Kidney (tissue), 14 donors: ENCODE results near the gene HECTD1. TPM values are rescaled to one million over a fixed set of nuclear protein-coding genes. Genes with fewer than 3 reads are reported as not detected.

Experiments
- DNase-seq, 5 donors: peaks; one replicate each; pipeline ENCODE4 v3.0.0-alpha.2; 2013 to 2020
- FAIRE-seq: peaks from 2 replicates; lab custom pipeline; 2012; peaks lifted over from hg19 to GRCh38; lab: Jason Lieb, UNC
- H3K27ac ChIP-seq, 2 donors: one replicate each; pipeline ENCODE4 v1.7.0; 2013; ENCODE audit warnings: low read depth in 2 of 2, low read length in 2 of 2, inconsistent platforms in 1 of 2
- H3K27me3 ChIP-seq: one replicate; pipeline ENCODE4 v1.7.1; 2013; ENCODE audit warnings: low read length, inconsistent platforms; ENCODE audit not compliant: control insufficient read depth, insufficient read depth
- H3K36me3 ChIP-seq, 3 donors: one replicate each; pipeline versions ENCODE4 v1.7.0 to v1.7.1; 2013; ENCODE audit warnings: low read length in 3 of 3, control low read depth in 1 of 3, inconsistent platforms in 1 of 3; ENCODE audit not compliant: insufficient read depth in 3 of 3, control insufficient read depth in 2 of 3
- H3K4me1 ChIP-seq, 3 donors: one replicate each; pipeline versions ENCODE4 v1.7.0 to v1.7.1; 2013; ENCODE audit warnings: low read length in 3 of 3, inconsistent platforms in 1 of 3, low read depth in 1 of 3; ENCODE audit not compliant: control insufficient read depth in 2 of 3, insufficient read depth in 2 of 3
- H3K4me3 ChIP-seq, 3 donors: one replicate each; pipeline versions ENCODE4 v1.7.0 to v1.8.1; 2013; ENCODE audit warnings: low read length in 3 of 3, control low read depth in 1 of 3, inconsistent platforms in 1 of 3
- H3K9ac ChIP-seq, 3 donors: one replicate each; pipeline versions ENCODE4 v1.7.0 to v1.7.1; 2013; ENCODE audit warnings: low read length in 3 of 3, control low read depth in 1 of 3, inconsistent platforms in 1 of 3
- H3K9me3 ChIP-seq, 3 donors: one replicate each; pipeline versions ENCODE4 v1.7.0 to v1.7.1; 2013; ENCODE audit warnings: low read length in 3 of 3, control low read depth in 1 of 3, inconsistent platforms in 1 of 3; ENCODE audit not compliant: control insufficient read depth in 2 of 3, insufficient read depth in 1 of 3
- intact Hi-C: fragments of 100-400 bp; cut with DNase I; formaldehyde crosslinking; loops from one replicate; pipeline ENCODE4 v1.11.1; 2022
- polyA plus RNA-seq: library from polyadenylated mRNA; stranded (reverse); fragments of 350-450 nt; fragmentation: Illumina TruSeq; extraction: RNeasy Lipid Tissue Mini Kit (QIAGEN cat#74804); gene quantifications from one replicate; pipeline ENCODE4 v1.2.3, GENCODE V29; 2014; ENCODE audit warnings: low read depth, low replicate concordance; ENCODE audit not compliant: insufficient read depth
- total RNA-seq: library from RNA; stranded (reverse); fragmentation: NEBNext Ultra II Directional; extraction: Animal tissue kit (Norgen Biotek cat#: 25700); gene quantifications from one replicate; pipeline ENCODE4 v1.2.1, GENCODE V29; 2021
- TF ChIP-seq, protein P1 (sequence below): IDR thresholded peaks from 3 replicates; pipeline ENCODE4 v1.5.1; 2012; ENCODE audit warnings: mild to moderate bottlenecking, moderate library complexity, borderline replicate concordance; ENCODE audit not compliant: insufficient read depth; ENCODE audit errors: extremely low read depth
- donor health status: control.
- donor health status: control.
- donor health status: control.
- donor health status: control.
- donor health status: control.
- donor health status: DM: yes; HTN: yes; CAD: no.
- donor health status: Normal renal cell carcinoma (clear cell type).

Gene HECTD1
- total and polyA plus RNA-seq, 2 donors from 2014 or later = 35.5 to 164 TPM

DNA sequence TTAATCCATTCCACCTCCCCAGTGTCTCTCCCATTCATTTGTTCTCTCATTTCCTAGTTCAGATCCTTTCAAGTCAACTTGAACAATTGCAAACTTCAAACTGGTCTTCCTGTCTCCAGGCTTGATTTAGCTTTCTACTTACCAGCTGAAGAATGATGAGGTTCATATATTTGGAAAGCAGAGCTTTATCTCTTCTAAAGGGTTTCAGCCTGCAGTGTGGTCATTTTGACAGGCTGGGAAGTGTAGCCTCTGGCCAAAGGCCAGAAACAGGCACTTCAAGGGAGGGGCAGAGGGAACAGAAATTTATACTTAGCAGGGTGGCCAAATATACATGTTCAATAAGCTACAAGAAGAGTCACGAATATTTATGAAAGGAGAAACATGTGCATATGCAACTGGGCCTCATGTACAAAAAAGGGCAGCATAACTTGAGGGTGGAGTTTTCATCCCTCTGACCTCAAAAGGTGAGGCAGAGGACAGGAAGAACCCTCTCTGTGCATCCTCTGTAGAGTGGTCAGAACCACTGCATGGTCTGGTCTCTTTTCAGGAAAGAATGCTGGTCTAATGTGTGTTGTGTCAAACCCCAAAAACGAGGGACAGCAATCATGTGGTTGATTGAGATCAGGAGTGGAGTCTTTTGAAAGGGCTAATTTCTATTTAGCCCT, 34.0 kb upstream of the HECTD1 start:
- FAIRE-seq = no peak
- H3K27me3 ChIP-seq = no peaks in the 10 kb centered on the region
- H3K9me3 ChIP-seq = no peaks in the 10 kb centered on the region
- no peak for DNase-seq
- TF ChIP-seq, protein P1, sequence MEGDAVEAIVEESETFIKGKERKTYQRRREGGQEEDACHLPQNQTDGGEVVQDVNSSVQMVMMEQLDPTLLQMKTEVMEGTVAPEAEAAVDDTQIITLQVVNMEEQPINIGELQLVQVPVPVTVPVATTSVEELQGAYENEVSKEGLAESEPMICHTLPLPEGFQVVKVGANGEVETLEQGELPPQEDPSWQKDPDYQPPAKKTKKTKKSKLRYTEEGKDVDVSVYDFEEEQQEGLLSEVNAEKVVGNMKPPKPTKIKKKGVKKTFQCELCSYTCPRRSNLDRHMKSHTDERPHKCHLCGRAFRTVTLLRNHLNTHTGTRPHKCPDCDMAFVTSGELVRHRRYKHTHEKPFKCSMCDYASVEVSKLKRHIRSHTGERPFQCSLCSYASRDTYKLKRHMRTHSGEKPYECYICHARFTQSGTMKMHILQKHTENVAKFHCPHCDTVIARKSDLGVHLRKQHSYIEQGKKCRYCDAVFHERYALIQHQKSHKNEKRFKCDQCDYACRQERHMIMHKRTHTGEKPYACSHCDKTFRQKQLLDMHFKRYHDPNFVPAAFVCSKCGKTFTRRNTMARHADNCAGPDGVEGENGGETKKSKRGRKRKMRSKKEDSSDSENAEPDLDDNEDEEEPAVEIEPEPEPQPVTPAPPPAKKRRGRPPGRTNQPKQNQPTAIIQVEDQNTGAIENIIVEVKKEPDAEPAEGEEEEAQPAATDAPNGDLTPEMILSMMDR = no peak
- H3K4me3 ChIP-seq = peak overlapping the region in 1 of 3 donors; percentile 25
- intact Hi-C loops = no loop called here
- no peak overlapping the region for H3K27ac ChIP-seq
- no peak overlapping the region for H3K9ac ChIP-seq
- peaks cover 0 to 4% (median 0%) of the 10 kb centered on the region in 3 donors for H3K4me1 ChIP-seq
- H3K36me3 ChIP-seq = no peaks in the 10 kb centered on the region

DNA sequence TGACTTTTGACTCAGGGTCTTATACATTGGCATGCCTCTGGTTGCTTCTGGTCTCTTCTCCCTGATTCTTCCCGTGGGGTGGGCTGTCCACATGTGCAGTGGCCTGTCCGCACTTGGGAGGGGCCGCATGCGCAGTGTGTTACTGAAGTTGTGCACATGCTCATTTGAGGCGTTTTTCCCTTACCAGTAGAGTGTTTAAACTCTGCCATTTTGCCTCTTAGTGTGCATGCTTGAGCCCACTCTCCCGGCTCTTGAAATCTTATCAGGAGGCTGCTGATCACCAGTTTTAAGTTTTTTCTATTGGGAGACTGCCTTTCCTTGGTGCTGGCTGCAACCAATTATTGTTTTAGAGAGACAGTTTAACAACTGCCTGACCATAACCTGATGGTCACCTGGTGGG, 32.1 kb upstream of the HECTD1 start:
- TF ChIP-seq, protein P1 = no peak
- FAIRE-seq = no peak
- no peak for DNase-seq

DNA sequence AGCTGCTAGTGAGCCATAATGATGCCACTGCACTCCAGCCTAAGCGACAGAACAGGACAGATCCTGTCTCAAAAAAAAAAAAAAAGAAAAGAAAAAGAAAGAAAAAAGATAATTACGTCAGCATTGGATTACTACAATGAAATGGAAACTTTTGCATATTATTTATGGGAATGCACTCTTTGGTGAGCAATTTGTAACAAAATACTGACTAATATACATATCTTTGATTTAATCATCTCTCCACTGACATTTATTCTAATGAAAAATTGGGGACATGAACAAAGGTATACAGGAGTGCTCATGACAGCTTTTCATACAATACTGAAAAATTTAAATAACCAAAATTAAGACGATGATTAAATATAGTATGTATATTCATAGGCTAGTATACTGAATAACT, 27.9 kb upstream of the HECTD1 start:
- no peak for FAIRE-seq
- no peak overlapping the region for H3K4me3 ChIP-seq
- TF ChIP-seq, protein P1 = no peak
- no peaks in the 10 kb centered on the region for H3K27me3 ChIP-seq
- no peak overlapping the region for H3K27ac ChIP-seq
- no peaks in the 10 kb centered on the region for H3K9me3 ChIP-seq
- no peak overlapping the region for H3K9ac ChIP-seq
- H3K4me1 ChIP-seq = peaks cover 0 to 6% (median 0%) of the 10 kb centered on the region in 3 donors
- H3K36me3 ChIP-seq = no peaks in the 10 kb centered on the region
- DNase-seq = no peak
- intact Hi-C loops = no loop called here

More for the DNA sequence above, 32.1 kb upstream of the HECTD1 start:
- Histone ChIP-seq H3K4me3 (no peak overlapping the region), H3K9ac (no peak overlapping the region), H3K9me3 (no peaks in the 10 kb centered on the region), H3K4me1 (peaks cover 0 to 4% (median 0%) of the 10 kb centered on the region in 3 donors), H3K27ac (no peak overlapping the region), H3K27me3 (no peaks in the 10 kb centered on the region), H3K36me3 (no peaks in the 10 kb centered on the region)
- intact Hi-C loops = no loop called here
